D341Med (cell line): ENCODE measurements around the gene CBLIF.
A peak's percentile ranks its signal among the peaks of the same experiment; 100 is the strongest.
"Not testable (repeated sequence)": the region's sequence is repeated elsewhere in the genome, so short reads cannot be mapped to it uniquely, and the experiment has no call there.

Source experiments
- DNase-seq: peaks from one replicate; pipeline ENCODE4 v3.0.0; 2012; ENCODE audit warnings: low spot score

Gene CBLIF

DNA sequence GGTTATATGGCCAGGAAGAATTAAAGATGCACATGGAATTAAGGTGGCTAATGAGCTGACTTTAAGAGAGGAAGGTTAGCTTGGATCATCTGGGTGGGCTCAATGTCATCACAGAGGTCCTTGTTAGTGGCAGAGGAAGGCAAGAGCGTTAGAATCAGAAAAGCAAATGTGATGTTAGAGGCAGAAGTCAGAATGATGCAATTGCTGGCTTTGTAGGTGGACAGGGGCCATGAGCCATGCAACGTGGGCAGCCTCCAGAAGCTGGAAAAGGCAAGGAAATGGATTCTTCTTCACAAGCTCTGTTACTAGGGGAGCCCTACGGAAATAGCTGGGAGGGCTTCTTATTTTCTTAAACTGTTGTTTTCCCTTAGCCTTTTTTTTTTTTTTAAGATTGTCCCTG lies 2.3 kb upstream of the CBLIF start:
- DNase-seq, result no peak

- DNase-seq, result no peak
These were observed 1.3 kb upstream of the CBLIF start for GRCh38 chr11:59846556-59846955.

- no peak for DNase-seq
These were observed 3.0 kb downstream of the CBLIF start for GRCh38 chr11:59842316-59842715.

DNA sequence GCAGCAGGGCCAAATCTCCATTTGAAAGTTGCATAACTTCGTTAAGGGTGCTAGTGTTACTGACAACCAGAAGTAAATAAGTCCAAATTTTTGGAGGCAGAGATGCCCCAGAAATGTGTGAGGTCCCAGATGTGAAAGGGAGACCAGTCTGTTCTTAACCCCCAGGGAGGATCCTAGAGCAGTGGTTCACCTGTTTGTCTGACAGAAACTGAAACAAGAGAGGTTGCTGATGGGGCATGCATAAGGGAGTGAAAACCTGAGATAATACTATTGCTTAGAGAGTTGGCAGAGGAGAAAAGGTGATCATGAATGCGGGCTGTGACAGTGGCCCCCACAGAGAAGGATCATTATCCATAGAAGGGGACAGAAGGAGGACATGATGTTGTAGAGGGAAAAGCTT lies 3.8 kb downstream of the CBLIF start:
- DNase-seq, result no peak

- DNase-seq, result no peak
These were observed 5.7 kb downstream of the CBLIF start for GRCh38 chr11:59839615-59840014.

GRCh38 chr11:59833602-59834001 lies 11.7 kb downstream of the CBLIF start:
- DNase-seq, result no peak

GRCh38 chr11:59829358-59829757 lies 15.9 kb downstream of the CBLIF start:
- no peak for DNase-seq

- DNase-seq, result peak; percentile 53
These were observed 22.2 kb downstream of the CBLIF start for GRCh38 chr11:59822989-59823566.

DNA sequence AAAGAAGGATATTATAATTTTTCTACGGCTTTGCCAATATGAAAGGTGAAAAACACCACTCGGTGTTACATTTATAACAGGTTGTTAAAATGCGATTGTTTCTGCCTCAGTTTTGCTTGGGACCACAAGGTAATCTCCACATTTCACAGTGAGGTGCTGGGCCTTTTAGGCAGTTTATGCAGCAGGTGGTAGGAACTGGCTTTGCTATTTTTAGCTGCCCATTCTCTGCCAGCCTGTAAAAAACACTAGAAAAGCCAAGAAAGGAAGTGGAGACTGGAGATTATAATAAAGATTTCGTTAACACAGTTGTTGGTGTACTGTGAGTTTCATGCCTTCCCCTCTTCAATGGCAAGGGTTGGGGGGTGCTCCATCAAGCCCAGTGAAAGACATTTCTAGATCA lies 26.7 kb downstream of the CBLIF start:
- no peak for DNase-seq

GRCh38 chr11:59816434-59816833 lies 28.9 kb downstream of the CBLIF start:
- DNase-seq, result not testable (repeated sequence)

GRCh38 chr11:59815754-59816153 lies 29.5 kb downstream of the CBLIF start:
- no peak for DNase-seq

DNA sequence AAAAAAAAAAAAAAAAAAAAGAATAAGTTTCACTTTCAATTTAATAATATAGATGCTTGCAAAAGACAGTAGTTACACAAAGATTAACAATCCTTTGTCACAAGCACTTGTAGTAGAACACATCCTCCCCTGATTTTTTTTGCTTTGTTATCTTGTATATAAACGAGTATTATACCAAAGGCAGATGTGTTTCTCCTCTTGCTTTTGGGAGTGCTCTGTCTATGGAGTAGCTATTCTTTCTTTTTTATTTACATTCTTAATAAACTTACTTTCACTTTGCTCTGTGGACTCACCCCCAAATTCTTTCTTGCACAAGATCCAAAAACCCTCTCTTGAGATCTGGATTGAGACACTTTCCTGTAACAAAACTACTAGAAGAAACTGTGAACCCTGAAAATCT lies 31.3 kb downstream of the CBLIF start:
- no peak for DNase-seq

DNA sequence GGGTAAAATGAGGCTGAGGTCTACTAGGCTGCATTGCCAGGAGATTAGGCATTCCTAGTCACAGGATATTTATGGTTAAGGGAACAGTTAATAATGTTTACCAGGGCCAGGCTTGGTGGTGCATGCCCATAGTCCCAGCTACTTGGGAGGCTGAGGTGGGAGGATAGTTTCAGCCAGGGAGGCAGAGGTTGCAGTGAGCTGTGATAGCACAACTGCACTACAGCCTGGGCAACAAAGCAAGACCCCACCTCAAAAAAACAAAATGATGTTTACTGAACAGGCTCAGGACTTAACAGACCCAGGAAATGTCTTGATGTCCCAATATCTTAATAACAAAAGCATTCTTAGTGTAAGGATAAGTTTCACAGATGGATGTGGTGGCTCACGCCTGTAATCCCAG lies 31.9 kb downstream of the CBLIF start:
- no peak for DNase-seq

DNA sequence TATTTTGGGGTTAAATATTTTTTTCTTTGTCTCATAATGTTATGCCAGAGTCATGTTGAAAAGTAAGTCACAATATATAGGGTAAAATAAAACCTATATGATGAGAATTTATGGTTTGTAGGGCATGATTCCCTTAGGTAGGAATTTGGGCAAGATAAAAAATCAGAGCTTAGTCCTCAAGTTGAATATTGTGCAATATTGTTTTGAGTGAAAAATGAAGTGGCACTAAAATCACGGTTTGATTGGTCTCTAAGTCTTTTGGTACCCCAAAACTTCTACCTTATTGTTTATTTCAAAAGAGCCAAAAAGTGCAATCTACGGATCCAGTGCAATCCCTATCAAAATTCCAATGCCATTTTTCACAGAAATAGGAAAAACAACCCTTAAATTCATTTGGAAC lies 33.1 kb downstream of the CBLIF start:
- no peak for DNase-seq

DNA sequence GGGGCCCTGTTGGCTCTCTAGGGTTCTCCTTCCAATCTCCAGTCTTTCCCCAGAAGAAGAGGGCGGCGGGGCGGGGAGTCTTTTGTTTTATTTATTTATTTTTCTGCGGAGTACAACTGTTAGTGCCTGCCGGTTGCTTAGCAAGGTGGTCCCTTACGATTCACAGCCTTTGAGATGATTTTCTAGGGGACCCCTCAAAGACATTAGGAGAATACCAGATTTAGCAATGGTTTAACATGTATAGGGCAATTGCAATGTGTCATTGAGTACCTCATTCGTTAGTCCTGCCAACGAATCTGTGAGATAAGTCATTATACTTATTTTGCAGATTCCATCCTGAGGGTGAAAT lies 34.4 kb downstream of the CBLIF start:
- no peak for DNase-seq

DNA sequence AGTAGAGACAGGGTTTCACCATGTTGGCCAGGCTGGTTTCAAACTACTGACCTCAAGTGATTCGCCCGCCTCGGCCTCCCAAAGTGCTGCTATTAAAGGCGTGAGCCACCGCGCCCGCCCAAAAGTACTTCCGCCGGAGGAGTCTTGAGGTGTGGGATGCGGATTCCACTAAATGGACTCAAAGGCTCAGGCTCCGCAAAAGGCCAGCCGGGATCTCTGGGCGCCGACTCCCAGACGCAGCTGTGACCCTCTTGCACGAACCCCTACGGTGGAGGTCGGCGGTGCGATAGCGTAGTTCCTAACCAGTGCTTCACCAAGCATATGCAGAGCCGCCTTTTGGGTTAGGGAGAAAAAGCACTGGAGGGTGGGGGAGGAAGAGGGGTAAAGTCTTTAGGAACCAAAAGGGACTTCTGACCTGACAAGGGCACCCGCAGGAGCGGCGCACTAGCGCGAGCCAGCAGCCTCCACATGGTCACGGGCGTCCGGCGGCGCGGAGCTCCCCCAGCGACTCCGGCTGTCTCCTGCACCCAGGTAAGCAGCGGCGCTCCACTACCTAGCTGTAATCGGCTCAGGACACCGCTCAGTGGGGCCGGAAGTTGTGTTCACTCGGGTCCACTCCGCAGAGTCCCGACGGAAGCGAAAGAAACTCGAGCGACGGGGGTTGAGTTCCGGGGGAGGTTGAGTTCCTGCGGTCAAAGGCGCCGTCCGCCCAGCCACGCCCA lies 34.9 kb downstream of the CBLIF start, which contains the start of gene MRPL16:
Gene MRPL16, minus strand, starts transcription at position 590 of the 722 bp plus-strand sequence. Its CDS starts 120 bp downstream, at position 470.
- DNase-seq, result peak; percentile 90

- no peak for DNase-seq
These were observed 38.2 kb downstream of the CBLIF start for GRCh38 chr11:59807047-59807610.

DNA sequence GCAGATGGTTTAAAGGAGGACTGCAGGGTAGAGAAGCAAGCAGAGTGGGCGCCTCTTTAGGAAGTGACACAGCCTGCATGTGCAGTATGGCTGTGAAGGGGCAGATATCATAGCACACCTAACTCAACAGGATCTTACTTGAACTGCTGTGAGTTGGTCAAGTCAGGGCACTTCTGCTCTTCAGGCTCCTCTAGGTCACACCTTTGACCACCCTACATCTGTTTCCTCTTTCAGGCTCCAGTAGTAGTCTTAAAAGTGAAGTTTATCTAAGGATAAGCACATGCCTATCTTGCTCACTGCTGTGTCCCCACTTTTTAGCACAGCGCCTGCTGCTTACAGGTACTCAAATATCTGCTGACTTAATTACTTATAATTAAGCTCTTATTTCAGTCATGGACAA lies 41.2 kb downstream of the CBLIF start:
- no peak for DNase-seq

DNA sequence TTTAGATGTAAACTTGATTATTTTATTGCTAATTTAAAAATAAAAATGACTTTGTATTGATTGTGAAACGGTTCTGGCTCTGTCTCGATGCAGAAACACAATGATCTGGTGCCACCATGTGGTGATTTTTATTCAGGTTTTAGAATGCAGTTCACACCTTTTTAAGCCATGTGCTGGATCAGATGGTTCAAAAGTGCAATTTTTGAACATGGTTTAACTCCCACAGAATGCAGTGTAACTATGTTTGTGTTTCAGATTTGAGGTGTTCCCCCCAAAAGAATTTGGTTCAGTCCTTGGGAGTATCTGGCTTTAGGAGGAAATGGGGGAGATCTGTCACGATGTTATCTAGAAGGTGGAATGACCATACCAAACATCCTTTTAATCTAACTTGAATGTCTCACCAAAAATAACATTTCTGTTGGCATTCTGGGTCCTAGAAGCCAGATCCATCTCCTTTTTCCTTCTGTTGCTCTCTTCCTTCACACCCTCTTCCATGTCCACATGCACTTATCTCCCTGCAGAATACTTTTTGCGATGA lies 42.6 kb downstream of the CBLIF start:
- DNase-seq, result peak; percentile 51

DNA sequence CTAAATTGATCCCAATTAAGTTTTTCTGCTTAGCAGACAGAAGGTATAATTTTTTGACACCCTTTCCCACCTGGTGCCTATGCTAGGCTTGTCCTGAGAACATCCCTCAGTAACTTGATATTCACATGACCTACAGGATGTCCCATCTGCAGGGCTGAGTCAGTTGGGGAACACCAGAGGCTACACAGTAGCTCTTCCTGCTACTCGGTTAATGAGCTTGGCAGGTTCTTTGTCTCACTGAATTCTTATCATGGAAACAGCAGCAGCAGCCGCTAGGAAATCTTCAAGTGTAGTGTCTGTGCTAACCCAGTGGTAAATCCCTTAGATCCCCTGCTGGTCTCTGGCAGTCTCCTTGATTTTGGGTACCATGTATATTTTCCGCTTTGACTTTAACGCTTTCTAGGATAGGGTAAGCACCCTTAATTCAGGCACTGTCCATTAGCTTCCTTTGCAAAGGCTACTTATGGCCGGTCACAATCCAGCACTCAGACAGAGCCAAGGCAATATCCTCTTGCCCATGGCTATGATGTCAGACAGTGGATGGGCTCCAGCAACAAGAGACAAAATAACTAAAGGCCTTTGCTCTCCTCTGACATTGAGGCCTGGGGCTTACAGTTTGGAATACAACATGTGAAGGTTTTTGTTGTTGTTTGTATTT lies 43.2 kb downstream of the CBLIF start:
- DNase-seq, result peak; percentile 48

GRCh38 chr11:59801160-59801706 lies 44.1 kb downstream of the CBLIF start:
- DNase-seq, result no peak

DNA sequence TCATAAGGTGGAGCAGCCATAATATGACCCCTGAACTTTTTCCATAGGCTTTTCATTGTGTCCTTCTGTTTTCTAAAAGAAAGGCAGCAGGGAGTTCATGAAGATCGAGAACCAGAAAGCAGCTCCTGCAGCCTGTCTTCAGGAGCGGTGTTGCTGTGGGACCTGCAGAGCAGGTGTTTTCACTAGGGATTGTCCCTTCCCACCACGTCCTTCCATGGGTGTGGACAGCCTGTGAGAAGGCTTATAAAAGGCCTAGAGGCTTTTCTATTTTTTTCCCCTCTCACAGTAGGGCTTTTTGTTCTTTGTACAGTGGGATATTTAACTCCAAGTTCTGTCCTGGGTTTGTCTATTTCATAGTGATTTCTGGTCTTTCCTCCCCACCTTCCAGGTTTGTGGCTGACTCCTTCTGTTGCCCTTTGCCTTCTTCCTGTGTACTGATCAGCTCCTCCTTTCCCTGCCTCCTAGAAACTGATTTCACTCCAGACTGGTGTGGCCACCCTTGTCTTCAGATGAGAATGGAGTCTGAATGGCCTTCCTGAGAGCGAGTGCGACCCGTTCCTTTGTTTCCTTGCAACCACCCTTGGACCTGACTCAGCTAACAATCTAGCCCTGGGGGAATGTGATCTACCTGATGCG lies 44.8 kb downstream of the CBLIF start:
- no peak for DNase-seq
